HCT116 (cell line): ENCODE data around the gene SELENON. TPM values are rescaled to one million over a fixed set of nuclear protein-coding genes. Genes with fewer than 3 reads are reported as not detected.

Experiments used
- ATAC-seq: fragments of 200-7000 bp; cut with Tn5 transposase; 2 replicates; pipeline ENCODE4 v1.9.1; 2020; ENCODE audit warnings: mild to moderate bottlenecking, moderate library complexity
- BruUV-seq: library from RNA; stranded (reverse); fragments of 400-500 nt; replicated peaks from 2 replicates; lab custom pipeline; 2021; lab: Mats Ljungman, UMichigan
- CTCF ChIA-PET: fragments of 300-600 bp; sonication (Branson Sonifier 250); formaldehyde crosslinking; loops from one replicate; lab custom pipeline; 2021; ENCODE audit warnings: antibody characterized with exemption; lab: Charles Lee
- POLR2A ChIA-PET: fragments of 300-600, 350-600 bp; sonication (Branson Sonifier 250); formaldehyde crosslinking; loops from one replicate; lab custom pipeline; 2021; ENCODE audit warnings: antibody characterized with exemption; lab: Charles Lee
- RAD21 ChIA-PET, 2 experiments: fragments of 300-600 bp; sonication (Branson Sonifier 250); formaldehyde crosslinking; loops; one replicate each; lab custom pipeline; 2023; ENCODE audit warnings: low total read pairs in 2 of 2; ENCODE audit not compliant: uncharacterized antibody in 2 of 2, unreplicated experiment in 2 of 2, low non-redundant PET in 1 of 2; lab: Charles Lee
- DNase-seq: peaks from one replicate; pipeline ENCODE4 v3.0.0-alpha.2; 2010; ENCODE audit warnings: low read depth, low spot score
- H2AFZ ChIP-seq: fragments of 200-600 bp; shearing (Covaris generic), sonication (generic); 2 replicates; pipeline ENCODE4 v1.6.1; 2017; ENCODE audit warnings: low read depth, mixed run types, mixed read lengths, antibody characterized with exemption, low read length; ENCODE audit not compliant: poor library complexity, severe bottlenecking
- H3K27ac ChIP-seq: 2 replicates; pipeline ENCODE4 v1.5.1; 2012; ENCODE audit warnings: low read depth, low read length
- H3K27me3 ChIP-seq: fragments of 200-600 bp; sonication (generic); 2 replicates; pipeline ENCODE4 v1.6.1; 2016; ENCODE audit warnings: mixed run types, low read length, mixed read lengths; ENCODE audit not compliant: insufficient read depth
- H3K36me3 ChIP-seq, 2 experiments: fragments of 200-500 bp in 1 of 2; fragments of 200-600 bp in 1 of 2; sonication (Bioruptor generic) in 1 of 2; sonication (generic) in 1 of 2; 2 replicates each; pipeline versions ENCODE4 v1.5.1 to v1.6.1; 2014 to 2016; ENCODE audit warnings: low read length in 2 of 2, inconsistent platforms in 1 of 2, mixed read lengths in 1 of 2, mixed run types in 1 of 2; ENCODE audit not compliant: insufficient read depth in 2 of 2, control insufficient read depth in 1 of 2
- H3K4me1 ChIP-seq, 2 experiments: fragments of 200-600 bp in 1 of 2; sonication (generic) in 1 of 2; 2 replicates each; pipeline versions ENCODE4 v1.5.1 to v1.6.1; 2012 to 2017; ENCODE audit warnings: low read length in 2 of 2, inconsistent platforms in 1 of 2, mild to moderate bottlenecking in 1 of 2, mixed read lengths in 1 of 2, mixed run types in 1 of 2, moderate library complexity in 1 of 2; ENCODE audit not compliant: insufficient read depth in 2 of 2, control insufficient read depth in 1 of 2
- H3K4me2 ChIP-seq: fragments of 200-600 bp; sonication (generic); 2 replicates; pipeline ENCODE4 v1.6.1; 2017; ENCODE audit warnings: mixed run types, low read length, mixed read lengths
- H3K4me3 ChIP-seq, 2 experiments: fragments of 200-600 bp in 1 of 2; sonication (generic) in 1 of 2; replicated peaks in 1 of 2; 2 replicates each; pipeline ENCODE4 v1.5.1; 2011 to 2016; ENCODE audit warnings: low read length in 2 of 2, control low read depth in 1 of 2, low read depth in 1 of 2, mild to moderate bottlenecking in 1 of 2, mixed read lengths in 1 of 2, mixed run types in 1 of 2
- H3K79me2 ChIP-seq: fragments of 200-600 bp; sonication (generic); 2 replicates; pipeline ENCODE4 v1.6.1; 2017; ENCODE audit warnings: mild to moderate bottlenecking, mixed run types, low read length, moderate library complexity, mixed read lengths; ENCODE audit not compliant: insufficient read depth
- H3K9ac ChIP-seq: fragments of 200-600 bp; sonication (generic); 2 replicates; pipeline ENCODE4 v1.6.1; 2016; ENCODE audit warnings: low read length, mixed read lengths
- H3K9me2 ChIP-seq: fragments of 200-600 bp; sonication (generic), shearing (Covaris generic); 2 replicates; pipeline ENCODE4 v1.6.1; 2017; ENCODE audit warnings: mixed run types, mild to moderate bottlenecking, moderate library complexity; ENCODE audit not compliant: insufficient read depth
- H3K9me3 ChIP-seq, 2 experiments: fragments of 200-500 bp in 1 of 2; fragments of 200-600 bp in 1 of 2; sonication (Bioruptor generic) in 1 of 2; sonication (generic) in 1 of 2; 2 replicates each; pipeline ENCODE4 v1.6.1; 2014 to 2017; ENCODE audit warnings: low read length in 2 of 2, mixed read lengths in 2 of 2, inconsistent platforms in 1 of 2, low read depth in 1 of 2, mild to moderate bottlenecking in 1 of 2, mixed run types in 1 of 2, moderate library complexity in 1 of 2; ENCODE audit not compliant: control insufficient read depth in 1 of 2, insufficient read depth in 1 of 2
- H4K20me1 ChIP-seq: fragments of 200-600 bp; sonication (generic), shearing (Covaris generic); 2 replicates; pipeline ENCODE4 v1.6.1; 2017; ENCODE audit warnings: mixed run types, mild to moderate bottlenecking, moderate library complexity; ENCODE audit not compliant: insufficient read depth
- MAX ChIP-seq: IDR thresholded peaks from 2 replicates; pipeline ENCODE4 v1.6.1; 2012
- POLR2AphosphoS5 ChIP-seq: IDR thresholded peaks from 2 replicates; pipeline ENCODE4 v1.6.1; 2011; ENCODE audit warnings: mild to moderate bottlenecking, low read depth, low read length, moderate library complexity
- SRF ChIP-seq: IDR thresholded peaks from 2 replicates; pipeline ENCODE4 v1.6.1; 2012; ENCODE audit warnings: low read depth
- YY1 ChIP-seq: IDR thresholded peaks from 2 replicates; pipeline ENCODE4 v1.6.1; 2011; ENCODE audit warnings: low read length, low read depth, moderate library complexity, mild to moderate bottlenecking; ENCODE audit not compliant: insufficient replicate concordance; ENCODE audit errors: extremely low read depth
- intact Hi-C: fragments of 100-400 bp; cut with micrococcal nuclease; formaldehyde crosslinking; loops from 2 replicates; pipeline ENCODE4 v1.10.0; 2022
- total RNA-seq: library from RNA; stranded (reverse); gene quantifications from one replicate; pipeline ENCODE4 v1.2.1, GENCODE V29; 2021; ENCODE audit not compliant: unreplicated experiment
- TF ChIP-seq, protein P1 (sequence below), 3 experiments: fragments of 200-600 bp in 1 of 3; sonication (generic) in 1 of 3; IDR thresholded peaks in 2 of 3; conservative IDR thresholded peaks in 1 of 3; 2 replicates each; pipeline ENCODE4 v1.5.1; 2012 to 2017; ENCODE audit warnings: low read depth in 2 of 3, low read length in 2 of 3, antibody characterized with exemption in 1 of 3, borderline replicate concordance in 1 of 3, control low read depth in 1 of 3, mild to moderate bottlenecking in 1 of 3, mixed read lengths in 1 of 3, mixed run types in 1 of 3, moderate library complexity in 1 of 3; ENCODE audit not compliant: insufficient read depth in 1 of 3

SELENON gene
- total RNA-seq, 1 experiment from 2014 or later = 85.1 TPM

DNA sequence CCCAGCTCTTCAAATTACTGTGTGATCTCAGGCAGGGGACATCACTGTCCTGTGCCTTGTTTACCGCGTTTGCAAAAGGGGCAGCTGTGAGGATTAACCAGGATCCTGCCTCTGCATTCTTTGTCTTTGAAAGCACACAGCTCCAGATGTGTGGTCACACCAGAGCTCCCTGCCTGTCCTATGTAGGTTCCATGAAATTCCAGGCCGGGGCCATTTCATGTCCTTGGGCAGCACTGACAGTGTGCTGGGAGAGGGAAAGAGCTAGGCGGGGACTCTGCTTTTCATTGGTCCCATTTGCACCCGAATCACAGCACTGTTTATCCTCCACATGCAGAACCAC lies 42.2 kb upstream of the SELENON start:
- Histone ChIP-seq H3K27ac (no peak overlapping the region), H3K9me3 (no peaks in the 10 kb centered on the region), H3K9ac (no peak overlapping the region), H2AFZ (no peak overlapping the region), H4K20me1 (no peaks in the 10 kb centered on the region), H3K9me2 (no peaks in the 10 kb centered on the region), H3K79me2 (no peaks in the 10 kb centered on the region), H3K4me3 (no peak overlapping the region), H3K4me2 (no peak overlapping the region), H3K36me3 (no peaks in the 10 kb centered on the region), H3K4me1 (no peaks in the 10 kb centered on the region), H3K27me3 (peaks cover 15% of the 10 kb centered on the region; the same call in 1 of the 2 replicates)
- no peak for ATAC-seq
- intact Hi-C loops = no loop called here
- POLR2A ChIA-PET = no interaction called here
- no TSS peak for BruUV-seq
- RAD21 ChIA-PET = no interaction called here
- TF ChIP-seq, protein P1, sequence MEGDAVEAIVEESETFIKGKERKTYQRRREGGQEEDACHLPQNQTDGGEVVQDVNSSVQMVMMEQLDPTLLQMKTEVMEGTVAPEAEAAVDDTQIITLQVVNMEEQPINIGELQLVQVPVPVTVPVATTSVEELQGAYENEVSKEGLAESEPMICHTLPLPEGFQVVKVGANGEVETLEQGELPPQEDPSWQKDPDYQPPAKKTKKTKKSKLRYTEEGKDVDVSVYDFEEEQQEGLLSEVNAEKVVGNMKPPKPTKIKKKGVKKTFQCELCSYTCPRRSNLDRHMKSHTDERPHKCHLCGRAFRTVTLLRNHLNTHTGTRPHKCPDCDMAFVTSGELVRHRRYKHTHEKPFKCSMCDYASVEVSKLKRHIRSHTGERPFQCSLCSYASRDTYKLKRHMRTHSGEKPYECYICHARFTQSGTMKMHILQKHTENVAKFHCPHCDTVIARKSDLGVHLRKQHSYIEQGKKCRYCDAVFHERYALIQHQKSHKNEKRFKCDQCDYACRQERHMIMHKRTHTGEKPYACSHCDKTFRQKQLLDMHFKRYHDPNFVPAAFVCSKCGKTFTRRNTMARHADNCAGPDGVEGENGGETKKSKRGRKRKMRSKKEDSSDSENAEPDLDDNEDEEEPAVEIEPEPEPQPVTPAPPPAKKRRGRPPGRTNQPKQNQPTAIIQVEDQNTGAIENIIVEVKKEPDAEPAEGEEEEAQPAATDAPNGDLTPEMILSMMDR (IDR thresholded peaks at IDR 0.05 in 2 of 3, conservative IDR thresholded peaks at IDR 0.05 in 1 of 3; ENCODE audit: borderline replicate concordance in 1 of 3, insufficient read depth in 1 of 3, low read depth in 2 of 3, low read length in 2 of 3) = no peak
- TF ChIP-seq SRF (no peak), MAX (no peak), POLR2AphosphoS5 (no peak), YY1 (no peak)
- no peak for DNase-seq
- CTCF ChIA-PET = interaction anchor here (1.6 kb wide), 1 partner anchor 40 kb away, joined by 4 read pairs; no protein-coding TSS in a partner anchor

DNA sequence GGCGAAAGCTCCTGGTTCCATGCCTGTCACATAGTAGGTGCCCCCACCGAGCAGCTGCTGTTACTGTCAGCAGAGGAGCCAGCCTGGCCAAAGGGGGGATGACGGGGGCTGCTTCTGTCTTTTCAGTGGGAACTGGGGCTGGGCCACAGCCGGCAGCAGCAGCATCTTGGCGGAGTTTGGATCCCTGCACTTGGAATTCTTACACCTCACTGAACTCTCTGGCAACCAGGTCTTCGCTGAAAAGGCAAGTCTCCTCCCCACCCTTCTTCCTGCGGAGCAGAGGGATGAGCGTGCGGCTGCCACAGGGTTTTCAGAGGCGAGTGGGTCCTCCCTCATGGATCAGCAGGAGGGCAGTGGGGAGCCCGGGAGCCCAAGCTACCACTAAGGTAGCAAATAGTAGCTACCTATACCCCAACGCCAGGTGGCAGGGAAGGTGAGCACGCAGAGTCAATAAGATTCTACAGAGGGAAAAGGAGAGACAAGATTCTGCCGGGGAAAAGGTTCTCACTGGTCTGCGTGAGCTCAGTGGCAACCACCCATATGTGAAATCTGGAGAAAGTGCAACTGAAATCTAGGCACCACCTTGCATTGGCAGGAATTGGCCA lies 41.4 kb upstream of the SELENON start:
- DNase-seq = no peak
- Histone ChIP-seq H3K9me3 (no peaks in the 10 kb centered on the region), H3K4me2 (no peak overlapping the region), H3K4me1 (no peaks in the 10 kb centered on the region), H3K9me2 (no peaks in the 10 kb centered on the region), H3K36me3 (no peaks in the 10 kb centered on the region), H3K4me3 (no peak overlapping the region), H3K9ac (no peak overlapping the region), H3K79me2 (no peaks in the 10 kb centered on the region), H2AFZ (no peak overlapping the region), H3K27ac (no peak overlapping the region), H4K20me1 (no peaks in the 10 kb centered on the region)
- ATAC-seq = no peak
- POLR2A ChIA-PET = no interaction called here
- RAD21 ChIA-PET = no interaction called here
- CTCF ChIA-PET = interaction anchor here (1.6 kb wide), 1 partner anchor 39 kb away, joined by 4 read pairs; no protein-coding TSS in a partner anchor
- intact Hi-C loops = no loop called here
- no TSS peak for BruUV-seq
- TF ChIP-seq SRF = no peak
- TF ChIP-seq, all 23 proteins: peak for 0
- H3K27me3 ChIP-seq = peaks cover 15% of the 10 kb centered on the region; the same call in 1 of the 2 replicates
